ENCODE measurements around the gene ARL6IP4. TPM values are rescaled to one million over a fixed set of nuclear protein-coding genes. Genes with fewer than 3 reads are reported as not detected.

ARL6IP4 gene
- total and polyA plus RNA-seq, 2 of the 4 experiments (the other 2 are of a cell fraction) = 161 to 254 TPM

DNA sequence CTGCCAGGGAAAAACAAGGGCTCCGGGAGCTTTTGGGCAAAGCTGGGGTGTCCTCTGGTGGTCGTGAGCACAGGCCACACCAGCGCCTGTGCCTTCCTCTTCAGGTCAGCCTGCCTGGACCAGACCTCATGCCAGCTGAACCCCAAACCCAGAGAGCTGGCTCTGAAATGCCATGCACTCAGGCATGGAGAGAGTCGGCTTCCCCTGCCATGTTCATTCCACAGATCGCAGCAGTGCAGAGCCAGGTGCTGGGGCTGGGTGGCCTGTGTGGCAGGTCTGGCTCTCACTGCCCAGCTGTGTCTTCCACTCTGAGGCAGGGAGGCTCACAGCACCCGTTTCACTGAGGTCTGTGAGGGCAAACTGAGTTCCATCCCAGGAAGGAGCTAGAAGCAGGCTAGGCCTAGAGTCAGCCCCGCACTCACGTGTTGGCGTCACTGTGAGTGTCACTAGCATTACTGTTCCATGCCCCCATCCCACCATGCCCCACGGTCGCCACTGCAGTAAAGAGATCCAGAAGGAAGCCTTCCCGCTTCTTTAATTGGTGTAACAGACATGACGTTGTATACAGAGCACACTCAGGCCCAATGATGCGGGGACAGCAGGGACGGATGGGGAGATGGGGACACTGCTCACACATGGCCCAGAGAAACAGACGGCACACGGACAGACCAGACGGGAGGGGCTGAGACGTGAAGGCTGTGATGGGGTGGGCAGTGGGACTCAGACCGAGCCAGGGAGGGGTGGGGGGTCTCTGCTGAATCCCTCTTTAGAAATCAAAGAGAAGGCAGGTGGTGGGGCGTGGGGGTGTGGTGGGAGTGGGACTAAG lies 2.7 kb downstream of the ARL6IP4 start:
- intact Hi-C loops (cut with micrococcal nuclease) (no loop called here), in situ Hi-C loops (cut with MboI; ENCODE audit: low sequenced_read_pairs) (loop anchor here (10.0 kb wide), 1 partner anchor 162 kb away; no protein-coding TSS in a partner anchor), dilution Hi-C loops (cut with HindIII; ENCODE audit: low sequenced_read_pairs, unreplicated experiment) (loop anchor here (25.0 kb wide), 1 partner anchor 254 kb away; the partner anchor contains the start of genes MPHOSPH9 and MTRFR)
- ChIA-PET CTCF (interaction anchor here (1.1 kb wide), 1 partner anchor 121 kb away, joined by 3 read pairs; no protein-coding TSS in a partner anchor), POLR2A (ENCODE audit: unreplicated experiment) (no interaction called here)
- no peaks in the 10 kb centered on the region for H3K27me3 ChIP-seq (ENCODE audit: control insufficient read depth, insufficient read depth, low read length)
- H3K4me3 ChIP-seq (ENCODE audit: insufficient read depth, low read depth, low read length) = no peak overlapping the region
- BruUV-seq (replicated peaks) = no TSS peak
- ATAC-seq (ENCODE audit: low read depth) (no peak), DNase-seq (no peak)
- peaks cover 36% of the 10 kb centered on the region for H3K36me3 ChIP-seq (ENCODE audit: control insufficient read depth, insufficient read depth, low read length)
- peaks cover 21% of the 10 kb centered on the region; the same call in 1 of the 2 replicates for H3K9me1 ChIP-seq (ENCODE audit: insufficient read depth, low read length)
- no peak overlapping the region for H3K27ac ChIP-seq (ENCODE audit: insufficient read depth, low read length)
- H2AK9ac ChIP-seq (replicated peaks; ENCODE audit: low read depth, low read length, poor library complexity) = peak overlapping the region; percentile 37
- peaks cover 14 to 50% of the 10 kb centered on the region in 2 experiments; a peak in 3 of 4 replicates for H3K79me1 ChIP-seq (ENCODE audit: low read depth in 1 of 2, low read length in 2 of 2)
- peak overlapping the region; percentile 10; the same call in 1 of the 2 replicates for H2AK5ac ChIP-seq (ENCODE audit: low read depth, low read length)
- no peak overlapping the region for H3K56ac ChIP-seq (ENCODE audit: extremely low read depth, insufficient read depth, low read length)
- no peak overlapping the region for H2BK15ac ChIP-seq (ENCODE audit: low read depth, low read length)
- TF ChIP-seq MXI1 (IDR thresholded peaks at IDR 0.05; ENCODE audit: borderline replicate concordance, low read depth, low read length) (no peak), RAD21 (IDR thresholded peaks at IDR 0.05; ENCODE audit: low read length) (no peak)
- no peak overlapping the region for H4K5ac ChIP-seq (ENCODE audit: low read depth, low read length)
- no peak overlapping the region for H4K91ac ChIP-seq (ENCODE audit: insufficient read depth, low read depth, low read length)
- no peaks in the 10 kb centered on the region for H3K9me3 ChIP-seq (ENCODE audit: control insufficient read depth, insufficient read depth, low read length)
- no peak overlapping the region for H2BK20ac ChIP-seq (ENCODE audit: low read depth, low read length)
- 78% methylated on average over 11 of the region's 21 CpGs; no CpG with 5 or more reads in 1 of the 2 experiments for WGBS, 2 experiments (ENCODE audit: extremely low coverage in 2 of 2, insufficient read length in 1 of 2)
- H2AFZ ChIP-seq (replicated peaks; ENCODE audit: low read length, poor library complexity) = no peak overlapping the region
- peak overlapping the region; percentile 10 for H2BK5ac ChIP-seq (ENCODE audit: low read depth, low read length, poor library complexity, severe bottlenecking)
- H3K4me1 ChIP-seq (ENCODE audit: control insufficient read depth, insufficient read depth, low read length) = peaks cover 27% of the 10 kb centered on the region
- no peak overlapping the region for H3K9ac ChIP-seq (ENCODE audit: low read depth, low read length)
- peaks cover 15% of the 10 kb centered on the region for H4K20me1 ChIP-seq (ENCODE audit: insufficient read depth, low read length)
- no peak overlapping the region for H3K18ac ChIP-seq (ENCODE audit: low read depth, low read length)
- 0 out of 2 replicates have a peak overlapping the region, but pooled peaks have one; percentile 32 for H3K23ac ChIP-seq (ENCODE audit: low read depth, low read length)
- peak overlapping the region; percentile 31; the same call in 1 of the 2 replicates for H3K4ac ChIP-seq (ENCODE audit: low read depth, low read length)
- no peak overlapping the region for H2BK120ac ChIP-seq (ENCODE audit: low read depth, low read length)
- H3K4me2 ChIP-seq (ENCODE audit: low read depth, low read length) = no peak overlapping the region; the same call in 1 of the 2 replicates
- peak overlapping the region in 1 of 2 experiments; percentile 14; a peak in 2 of 4 replicates for H4K8ac ChIP-seq (ENCODE audit: low read depth in 2 of 2, low read length in 2 of 2)
- no peak overlapping the region for H3K14ac ChIP-seq (replicated peaks; ENCODE audit: low read depth, low read length)

All from IMR-90 (cell line).